ENCODE measurements around the gene ZNF689. TPM values are rescaled to one million over a fixed set of nuclear protein-coding genes. Genes with fewer than 3 reads are reported as not detected.

The ZNF689 gene
- total and polyA plus RNA-seq, 2 donors (not counting 1 experiment from before 2014, with no cell fraction given) = 3.5 to 6.1 TPM

- Histone ChIP-seq H3K4me1 (ENCODE audit: control insufficient read depth, extremely low read depth, insufficient read depth, low read length) (no peaks in the 10 kb centered on the region), H2AFZ (ENCODE audit: low read length) (peak overlapping the region; percentile 68), H3K27me3 (ENCODE audit: control insufficient read depth, insufficient read depth, low read length) (no peaks in the 10 kb centered on the region), H3K4me3 (replicated peaks in 1 of 4; ENCODE audit: control extremely low read depth in 1 of 4, insufficient read depth in 1 of 4, low read depth in 3 of 4, low read length in 4 of 4) (no peak overlapping the region), H3K36me3 (ENCODE audit: control insufficient read depth, insufficient read depth, low read length) (no peaks in the 10 kb centered on the region), H3K9me3 (ENCODE audit: control insufficient read depth, insufficient read depth, low read depth, low read length) (no peaks in the 10 kb centered on the region), H3K4me2 (ENCODE audit: extremely low read depth, insufficient read depth, low read length) (peak overlapping the region; percentile 25), H3K27ac (ENCODE audit: insufficient read depth, low read length) (no peak overlapping the region), H3K79me2 (ENCODE audit: control insufficient read depth, insufficient read depth, low read length) (no peaks in the 10 kb centered on the region), H4K20me1 (ENCODE audit: control insufficient read depth, extremely low read depth, insufficient read depth, low read length) (no peaks in the 10 kb centered on the region), H3K9ac (ENCODE audit: insufficient read depth, low read length) (no peak overlapping the region)
- TF ChIP-seq EZH2 (IDR thresholded peaks at IDR 0.05; ENCODE audit: low read length, missing control alignments) (no peak), CTCF (conservative IDR thresholded peaks at IDR 0.05 in 1 of 2, IDR thresholded peaks at IDR 0.05 in 1 of 2; ENCODE audit: low read depth in 1 of 2, low read length in 2 of 2) (peak; percentile 90 to 98)
- DNase-seq (ENCODE audit: low read depth in 2 of 2) = peak; percentile 43 to 81
These were observed 18.7 kb upstream of the ZNF689 start for GRCh38 chr16:30628628-30629540.

- Histone ChIP-seq H3K4me3 (replicated peaks in 1 of 4; ENCODE audit: control extremely low read depth in 1 of 4, insufficient read depth in 1 of 4, low read depth in 3 of 4, low read length in 4 of 4) (no peak overlapping the region), H3K9ac (ENCODE audit: insufficient read depth, low read length) (no peak overlapping the region), H3K27ac (ENCODE audit: insufficient read depth, low read length) (no peak overlapping the region), H3K9me3 (ENCODE audit: control insufficient read depth, insufficient read depth, low read depth, low read length) (no peaks in the 10 kb centered on the region), H3K4me1 (ENCODE audit: control insufficient read depth, extremely low read depth, insufficient read depth, low read length) (no peaks in the 10 kb centered on the region), H4K20me1 (ENCODE audit: control insufficient read depth, extremely low read depth, insufficient read depth, low read length) (no peaks in the 10 kb centered on the region), H3K36me3 (ENCODE audit: control insufficient read depth, insufficient read depth, low read length) (no peaks in the 10 kb centered on the region), H2AFZ (ENCODE audit: low read length) (no peak overlapping the region), H3K79me2 (ENCODE audit: control insufficient read depth, insufficient read depth, low read length) (no peaks in the 10 kb centered on the region), H3K27me3 (ENCODE audit: control insufficient read depth, insufficient read depth, low read length) (peaks cover 12% of the 10 kb centered on the region), H3K4me2 (ENCODE audit: extremely low read depth, insufficient read depth, low read length) (no peak overlapping the region)
- TF ChIP-seq CTCF (conservative IDR thresholded peaks at IDR 0.05 in 1 of 2, IDR thresholded peaks at IDR 0.05 in 1 of 2; ENCODE audit: low read depth in 1 of 2, low read length in 2 of 2) (no peak), EZH2 (IDR thresholded peaks at IDR 0.05; ENCODE audit: low read length, missing control alignments) (no peak)
- no peak for DNase-seq (ENCODE audit: low read depth in 2 of 2)
These were observed 16.0 kb upstream of the ZNF689 start for GRCh38 chr16:30626236-30626635.

GRCh38 chr16:30623536-30624283 is 13.5 kb upstream of the ZNF689 start:
- H4K20me1 ChIP-seq (ENCODE audit: control insufficient read depth, extremely low read depth, insufficient read depth, low read length) = no peaks in the 10 kb centered on the region
- H3K4me2 ChIP-seq (ENCODE audit: extremely low read depth, insufficient read depth, low read length) = no peak overlapping the region
- no peaks in the 10 kb centered on the region for H3K9me3 ChIP-seq (ENCODE audit: control insufficient read depth, insufficient read depth, low read depth, low read length)
- H2AFZ ChIP-seq (ENCODE audit: low read length) = no peak overlapping the region
- H3K79me2 ChIP-seq (ENCODE audit: control insufficient read depth, insufficient read depth, low read length) = no peaks in the 10 kb centered on the region
- no peaks in the 10 kb centered on the region for H3K4me1 ChIP-seq (ENCODE audit: control insufficient read depth, extremely low read depth, insufficient read depth, low read length)
- no peak overlapping the region for H3K27ac ChIP-seq (ENCODE audit: insufficient read depth, low read length)
- no peak overlapping the region for H3K9ac ChIP-seq (ENCODE audit: insufficient read depth, low read length)
- no peak for TF ChIP-seq EZH2 (IDR thresholded peaks at IDR 0.05; ENCODE audit: low read length, missing control alignments)
- TF ChIP-seq CTCF (conservative IDR thresholded peaks at IDR 0.05 in 1 of 2, IDR thresholded peaks at IDR 0.05 in 1 of 2; ENCODE audit: low read depth in 1 of 2, low read length in 2 of 2) = no peak
- H3K36me3 ChIP-seq (ENCODE audit: control insufficient read depth, insufficient read depth, low read length) = no peaks in the 10 kb centered on the region
- H3K4me3 ChIP-seq (replicated peaks in 1 of 4; ENCODE audit: control extremely low read depth in 1 of 4, insufficient read depth in 1 of 4, low read depth in 3 of 4, low read length in 4 of 4) = no peak overlapping the region
- no peak for DNase-seq (ENCODE audit: low read depth in 2 of 2)
- H3K27me3 ChIP-seq (ENCODE audit: control insufficient read depth, insufficient read depth, low read length) = peaks cover 12% of the 10 kb centered on the region

Data from fibroblast of lung (primary cell).